H1 (cell line): ENCODE measurements around the gene DENND6B.

ENCODE experiments used
- EGR1 ChIP-seq: IDR thresholded peaks from 2 replicates; pipeline ENCODE4 v1.6.1; 2011; ENCODE audit warnings: low read depth, low read length, borderline replicate concordance
- EP300 ChIP-seq, 2 experiments: IDR thresholded peaks; 1 replicate in 1 of 2; 2 replicates in 1 of 2; pipeline ENCODE4 v1.6.1; 2011 to 2012; ENCODE audit warnings: low read depth in 2 of 2, low read length in 2 of 2, mild to moderate bottlenecking in 2 of 2, borderline replicate concordance in 1 of 2, inconsistent platforms in 1 of 2, moderate library complexity in 1 of 2
- EZH2 ChIP-seq: fragments of 200-600 bp; sonication (generic); IDR thresholded peaks from 2 replicates; pipeline ENCODE4 v1.7.1; 2012; ENCODE audit warnings: low read depth, mild to moderate bottlenecking, moderate library complexity, low read length, inconsistent platforms; ENCODE audit not compliant: severe bottlenecking
- RBBP5 ChIP-seq: IDR thresholded peaks from 2 replicates; pipeline ENCODE4 v1.7.1; 2012; ENCODE audit warnings: low read depth, mild to moderate bottlenecking, inconsistent platforms, low read length, moderate library complexity, borderline replicate concordance
- SIX5 ChIP-seq: IDR thresholded peaks from 2 replicates; pipeline ENCODE4 v1.6.1; 2011; ENCODE audit warnings: mild to moderate bottlenecking, low read depth, low read length
- TF ChIP-seq, protein P1 (sequence below), 3 experiments: IDR thresholded peaks; 1 replicate in 2 of 3; 2 replicates in 1 of 3; pipeline versions ENCODE4 v1.5.1 to v1.6.1; 2011; ENCODE audit warnings: low read length in 3 of 3, mild to moderate bottlenecking in 3 of 3, inconsistent platforms in 2 of 3, low read depth in 1 of 3, moderate library complexity in 1 of 3; ENCODE audit not compliant: insufficient read depth in 1 of 3; ENCODE audit errors: control extremely low read depth in 1 of 3

DNA sequence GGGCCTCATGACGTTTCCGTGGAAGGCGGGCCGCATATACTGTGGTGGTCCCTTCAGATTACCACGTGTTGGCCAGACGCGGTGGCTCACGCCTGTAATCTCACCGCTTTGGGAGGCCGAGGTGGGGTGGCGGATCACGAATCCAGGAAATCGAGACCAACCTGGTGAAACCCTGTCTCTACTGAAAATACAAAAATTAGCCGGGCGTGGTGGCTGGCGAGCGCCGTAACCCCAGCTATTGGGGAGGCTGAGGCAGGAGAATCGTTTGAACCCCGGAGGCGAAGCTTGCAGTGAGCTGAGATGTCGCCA is 853 bp upstream of the DENND6B start:
- TF ChIP-seq, protein P1, sequence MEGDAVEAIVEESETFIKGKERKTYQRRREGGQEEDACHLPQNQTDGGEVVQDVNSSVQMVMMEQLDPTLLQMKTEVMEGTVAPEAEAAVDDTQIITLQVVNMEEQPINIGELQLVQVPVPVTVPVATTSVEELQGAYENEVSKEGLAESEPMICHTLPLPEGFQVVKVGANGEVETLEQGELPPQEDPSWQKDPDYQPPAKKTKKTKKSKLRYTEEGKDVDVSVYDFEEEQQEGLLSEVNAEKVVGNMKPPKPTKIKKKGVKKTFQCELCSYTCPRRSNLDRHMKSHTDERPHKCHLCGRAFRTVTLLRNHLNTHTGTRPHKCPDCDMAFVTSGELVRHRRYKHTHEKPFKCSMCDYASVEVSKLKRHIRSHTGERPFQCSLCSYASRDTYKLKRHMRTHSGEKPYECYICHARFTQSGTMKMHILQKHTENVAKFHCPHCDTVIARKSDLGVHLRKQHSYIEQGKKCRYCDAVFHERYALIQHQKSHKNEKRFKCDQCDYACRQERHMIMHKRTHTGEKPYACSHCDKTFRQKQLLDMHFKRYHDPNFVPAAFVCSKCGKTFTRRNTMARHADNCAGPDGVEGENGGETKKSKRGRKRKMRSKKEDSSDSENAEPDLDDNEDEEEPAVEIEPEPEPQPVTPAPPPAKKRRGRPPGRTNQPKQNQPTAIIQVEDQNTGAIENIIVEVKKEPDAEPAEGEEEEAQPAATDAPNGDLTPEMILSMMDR (IDR thresholded peaks at IDR 0.05; ENCODE audit: control extremely low read depth in 1 of 3, insufficient read depth in 1 of 3, low read depth in 1 of 3, low read length in 3 of 3) = no peak
- no peak for TF ChIP-seq SIX5
- no peak for TF ChIP-seq RBBP5
- TF ChIP-seq EP300 (IDR thresholded peaks at IDR 0.05; ENCODE audit: borderline replicate concordance in 1 of 2, low read depth in 2 of 2, low read length in 2 of 2) = no peak
- TF ChIP-seq EZH2 = no peak
- no peak for TF ChIP-seq EGR1
